ENCODE data around the gene GTPBP1.

The GTPBP1 gene

GRCh38 chr22:38773363-38773946 is 67.7 kb downstream of the GTPBP1 start:
- no peak for TF ChIP-seq CTCF (IDR thresholded peaks at IDR 0.05; ENCODE audit: low read length, missing control alignments)
- no peak overlapping the region for H3K4me3 ChIP-seq (replicated peaks; ENCODE audit: low read depth, low read length)
- no peak for DNase-seq (ENCODE audit: low read depth)

GRCh38 chr22:38774496-38775166 is 68.9 kb downstream of the GTPBP1 start:
- H3K4me3 ChIP-seq (replicated peaks; ENCODE audit: low read depth, low read length) = no peak overlapping the region
- TF ChIP-seq CTCF (IDR thresholded peaks at IDR 0.05; ENCODE audit: low read length, missing control alignments) = no peak
- DNase-seq (ENCODE audit: low read depth) = no peak

GRCh38 chr22:38775656-38776055 is 69.9 kb downstream of the GTPBP1 start:
- H3K4me3 ChIP-seq (replicated peaks; ENCODE audit: low read depth, low read length) = no peak overlapping the region
- DNase-seq (ENCODE audit: low read depth) = no peak
- TF ChIP-seq CTCF (IDR thresholded peaks at IDR 0.05; ENCODE audit: low read length, missing control alignments) = no peak

GRCh38 chr22:38776086-38776485 is 70.3 kb downstream of the GTPBP1 start:
- no peak for TF ChIP-seq CTCF (IDR thresholded peaks at IDR 0.05; ENCODE audit: low read length, missing control alignments)
- H3K4me3 ChIP-seq (replicated peaks; ENCODE audit: low read depth, low read length) = no peak overlapping the region
- DNase-seq (ENCODE audit: low read depth) = no peak

GRCh38 chr22:38777087-38777671 is 71.4 kb downstream of the GTPBP1 start:
- no peak for TF ChIP-seq CTCF (IDR thresholded peaks at IDR 0.05; ENCODE audit: low read length, missing control alignments)
- no peak for DNase-seq (ENCODE audit: low read depth)
- H3K4me3 ChIP-seq (replicated peaks; ENCODE audit: low read depth, low read length) = no peak overlapping the region

- DNase-seq (ENCODE audit: low read depth) = no peak
- no peak for TF ChIP-seq CTCF (IDR thresholded peaks at IDR 0.05; ENCODE audit: low read length, missing control alignments)
- no peak overlapping the region for H3K4me3 ChIP-seq (replicated peaks; ENCODE audit: low read depth, low read length)
These were observed 75.3 kb downstream of the GTPBP1 start for GRCh38 chr22:38781033-38781432.

Measured in fibroblast of pulmonary artery (primary cell).